ENCODE data around the gene PSMD5. TPM values are rescaled to one million over a fixed set of nuclear protein-coding genes. Genes with fewer than 3 reads are reported as not detected.

PSMD5 gene
- total and polyA plus RNA-seq, 2 donors (not counting 1 experiment from before 2014, with no cell fraction given), result 33.9 to 48.3 TPM

DNA sequence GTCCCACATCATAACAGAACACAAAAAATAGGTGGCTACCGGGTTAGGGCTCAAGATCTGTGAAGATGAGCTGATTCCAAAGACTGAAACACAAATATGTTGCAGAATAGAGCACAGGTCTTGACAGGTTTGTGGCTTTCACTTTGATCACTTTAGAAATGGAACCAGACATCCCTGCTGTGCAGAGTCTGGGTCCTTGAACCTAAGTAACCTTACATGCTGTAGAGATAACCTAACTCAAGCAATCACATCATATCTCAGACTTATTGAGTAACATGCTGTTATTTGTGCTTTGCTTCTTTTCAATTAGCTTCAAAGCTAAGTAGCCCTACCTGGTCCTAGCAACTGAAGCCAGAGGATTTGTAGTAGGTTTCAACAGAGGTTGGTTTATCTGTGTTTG, 73.8 kb downstream of the PSMD5 start:
- no peak for DNase-seq (ENCODE audit: low read depth in 2 of 2)
- H2AFZ ChIP-seq (ENCODE audit: low read length), result no peak overlapping the region
- no peaks in the 10 kb centered on the region for H4K20me1 ChIP-seq (ENCODE audit: control insufficient read depth, extremely low read depth, insufficient read depth, low read length)
- H3K9me3 ChIP-seq (ENCODE audit: control insufficient read depth, insufficient read depth, low read depth, low read length), result no peaks in the 10 kb centered on the region
- H3K79me2 ChIP-seq (ENCODE audit: control insufficient read depth, insufficient read depth, low read length), result no peaks in the 10 kb centered on the region
- no peak overlapping the region for H3K9ac ChIP-seq (ENCODE audit: insufficient read depth, low read length)
- no peaks in the 10 kb centered on the region for H3K4me1 ChIP-seq (ENCODE audit: control insufficient read depth, extremely low read depth, insufficient read depth, low read length)
- H3K4me3 ChIP-seq (replicated peaks in 1 of 4; ENCODE audit: control extremely low read depth in 1 of 4, insufficient read depth in 1 of 4, low read depth in 3 of 4, low read length in 4 of 4), result no peak overlapping the region
- no peak overlapping the region for H3K27ac ChIP-seq (ENCODE audit: insufficient read depth, low read length)
- H3K4me2 ChIP-seq (ENCODE audit: extremely low read depth, insufficient read depth, low read length), result no peak overlapping the region
- no peaks in the 10 kb centered on the region for H3K27me3 ChIP-seq (ENCODE audit: control insufficient read depth, insufficient read depth, low read length)
- H3K36me3 ChIP-seq (ENCODE audit: control insufficient read depth, insufficient read depth, low read length), result peaks cover 12% of the 10 kb centered on the region
- TF ChIP-seq EZH2 (IDR thresholded peaks at IDR 0.05; ENCODE audit: low read length, missing control alignments), result no peak
- TF ChIP-seq, protein P1, sequence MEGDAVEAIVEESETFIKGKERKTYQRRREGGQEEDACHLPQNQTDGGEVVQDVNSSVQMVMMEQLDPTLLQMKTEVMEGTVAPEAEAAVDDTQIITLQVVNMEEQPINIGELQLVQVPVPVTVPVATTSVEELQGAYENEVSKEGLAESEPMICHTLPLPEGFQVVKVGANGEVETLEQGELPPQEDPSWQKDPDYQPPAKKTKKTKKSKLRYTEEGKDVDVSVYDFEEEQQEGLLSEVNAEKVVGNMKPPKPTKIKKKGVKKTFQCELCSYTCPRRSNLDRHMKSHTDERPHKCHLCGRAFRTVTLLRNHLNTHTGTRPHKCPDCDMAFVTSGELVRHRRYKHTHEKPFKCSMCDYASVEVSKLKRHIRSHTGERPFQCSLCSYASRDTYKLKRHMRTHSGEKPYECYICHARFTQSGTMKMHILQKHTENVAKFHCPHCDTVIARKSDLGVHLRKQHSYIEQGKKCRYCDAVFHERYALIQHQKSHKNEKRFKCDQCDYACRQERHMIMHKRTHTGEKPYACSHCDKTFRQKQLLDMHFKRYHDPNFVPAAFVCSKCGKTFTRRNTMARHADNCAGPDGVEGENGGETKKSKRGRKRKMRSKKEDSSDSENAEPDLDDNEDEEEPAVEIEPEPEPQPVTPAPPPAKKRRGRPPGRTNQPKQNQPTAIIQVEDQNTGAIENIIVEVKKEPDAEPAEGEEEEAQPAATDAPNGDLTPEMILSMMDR (conservative IDR thresholded peaks at IDR 0.05 in 1 of 2, IDR thresholded peaks at IDR 0.05 in 1 of 2; ENCODE audit: low read depth in 1 of 2, low read length in 2 of 2), result no peak

DNA sequence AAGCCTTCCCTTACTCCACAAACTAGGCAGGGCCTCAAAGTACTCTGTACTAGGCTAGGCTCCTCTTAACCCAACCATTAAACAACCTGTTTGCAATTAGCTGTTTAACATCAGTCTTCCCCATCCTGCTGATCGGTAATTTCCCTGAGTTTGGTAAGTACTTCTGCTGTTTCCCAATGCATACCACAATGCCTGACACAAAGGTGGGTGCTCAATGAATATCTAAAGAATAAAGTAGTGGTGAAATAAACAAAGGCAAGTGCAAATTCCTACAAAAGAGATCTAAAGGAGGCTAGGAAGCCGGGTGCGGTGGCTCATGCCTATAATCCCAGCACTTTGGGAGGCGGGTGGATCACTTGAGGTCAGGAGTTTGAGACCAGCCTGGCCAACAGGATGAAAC, 74.5 kb downstream of the PSMD5 start:
- no peak for DNase-seq (ENCODE audit: low read depth in 2 of 2)
- H3K9me3 ChIP-seq (ENCODE audit: control insufficient read depth, insufficient read depth, low read depth, low read length), result no peaks in the 10 kb centered on the region
- H2AFZ ChIP-seq (ENCODE audit: low read length), result no peak overlapping the region

DNA sequence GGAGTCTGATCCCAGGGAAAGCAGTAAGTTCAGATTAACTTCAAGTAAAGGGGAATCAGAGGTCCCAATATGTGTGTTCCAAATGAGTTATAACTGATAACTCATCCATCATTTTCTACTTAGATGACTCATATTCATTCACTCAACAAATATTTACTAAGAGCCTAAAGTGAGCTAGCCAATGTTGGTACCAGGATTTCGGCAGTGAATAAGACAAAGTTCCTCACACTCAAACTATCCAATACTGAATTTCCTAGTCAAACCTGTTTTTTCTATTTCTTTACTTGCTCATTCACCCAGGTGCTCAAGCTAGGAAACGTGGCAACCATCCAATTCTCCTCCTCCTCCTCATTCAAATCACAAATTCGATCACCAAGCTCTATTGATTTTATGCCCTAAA, 75.3 kb downstream of the PSMD5 start:
- H3K27ac ChIP-seq (ENCODE audit: insufficient read depth, low read length), result no peak overlapping the region
- no peak for TF ChIP-seq EZH2 (IDR thresholded peaks at IDR 0.05; ENCODE audit: low read length, missing control alignments)
- TF ChIP-seq, protein P1 (conservative IDR thresholded peaks at IDR 0.05 in 1 of 2, IDR thresholded peaks at IDR 0.05 in 1 of 2; ENCODE audit: low read depth in 1 of 2, low read length in 2 of 2), result no peak
- no peak overlapping the region for H3K9ac ChIP-seq (ENCODE audit: insufficient read depth, low read length)
- DNase-seq (ENCODE audit: low read depth in 2 of 2), result no peak
- no peak overlapping the region for H3K4me2 ChIP-seq (ENCODE audit: extremely low read depth, insufficient read depth, low read length)
- no peaks in the 10 kb centered on the region for H3K27me3 ChIP-seq (ENCODE audit: control insufficient read depth, insufficient read depth, low read length)
- no peaks in the 10 kb centered on the region for H3K79me2 ChIP-seq (ENCODE audit: control insufficient read depth, insufficient read depth, low read length)
- no peaks in the 10 kb centered on the region for H3K9me3 ChIP-seq (ENCODE audit: control insufficient read depth, insufficient read depth, low read depth, low read length)
- no peaks in the 10 kb centered on the region for H4K20me1 ChIP-seq (ENCODE audit: control insufficient read depth, extremely low read depth, insufficient read depth, low read length)
- H3K4me3 ChIP-seq (replicated peaks in 1 of 4; ENCODE audit: control extremely low read depth in 1 of 4, insufficient read depth in 1 of 4, low read depth in 3 of 4, low read length in 4 of 4), result no peak overlapping the region
- no peaks in the 10 kb centered on the region for H3K4me1 ChIP-seq (ENCODE audit: control insufficient read depth, extremely low read depth, insufficient read depth, low read length)
- H2AFZ ChIP-seq (ENCODE audit: low read length), result no peak overlapping the region
- peaks cover 15% of the 10 kb centered on the region for H3K36me3 ChIP-seq (ENCODE audit: control insufficient read depth, insufficient read depth, low read length)

More for the DNA sequence above, 74.5 kb downstream of the PSMD5 start:
- no peak overlapping the region for H3K9ac ChIP-seq (ENCODE audit: insufficient read depth, low read length)
- no peak for TF ChIP-seq EZH2 (IDR thresholded peaks at IDR 0.05; ENCODE audit: low read length, missing control alignments)
- TF ChIP-seq, protein P1 (conservative IDR thresholded peaks at IDR 0.05 in 1 of 2, IDR thresholded peaks at IDR 0.05 in 1 of 2; ENCODE audit: low read depth in 1 of 2, low read length in 2 of 2), result no peak
- H3K27me3 ChIP-seq (ENCODE audit: control insufficient read depth, insufficient read depth, low read length), result no peaks in the 10 kb centered on the region
- H3K27ac ChIP-seq (ENCODE audit: insufficient read depth, low read length), result no peak overlapping the region
- no peaks in the 10 kb centered on the region for H3K79me2 ChIP-seq (ENCODE audit: control insufficient read depth, insufficient read depth, low read length)
- peaks cover 12% of the 10 kb centered on the region for H3K36me3 ChIP-seq (ENCODE audit: control insufficient read depth, insufficient read depth, low read length)
- no peak overlapping the region for H3K4me3 ChIP-seq (replicated peaks in 1 of 4; ENCODE audit: control extremely low read depth in 1 of 4, insufficient read depth in 1 of 4, low read depth in 3 of 4, low read length in 4 of 4)
- H3K4me2 ChIP-seq (ENCODE audit: extremely low read depth, insufficient read depth, low read length), result no peak overlapping the region
- H4K20me1 ChIP-seq (ENCODE audit: control insufficient read depth, extremely low read depth, insufficient read depth, low read length), result no peaks in the 10 kb centered on the region
- no peaks in the 10 kb centered on the region for H3K4me1 ChIP-seq (ENCODE audit: control insufficient read depth, extremely low read depth, insufficient read depth, low read length)

Other genes with a start within 250 kb of the PSMD5 start
- gene MEGF9, start 128.5 kb downstream of the PSMD5 start, total RNA-seq, result 15.9 and 24.9 TPM in 2 replicates
- gene MEGF9, start 128.5 kb downstream of the PSMD5 start, polyA plus RNA-seq, result 15.8 and 21.9 TPM in 2 replicates
- gene FBXW2, start 49.5 kb downstream of the PSMD5 start, total RNA-seq, result 32.1 and 33.5 TPM in 2 replicates
- 69.7 and 77.5 TPM in 2 replicates for gene FBXW2, start 49.5 kb downstream of the PSMD5 start, polyA plus RNA-seq
- 22.1 and 38.3 TPM in 2 replicates for gene PHF19, start 34.3 kb upstream of the PSMD5 start, total RNA-seq
- 21.4 and 60.5 TPM in 2 replicates for gene PHF19, start 34.3 kb upstream of the PSMD5 start, polyA plus RNA-seq
- gene TRAF1, start 83.9 kb upstream of the PSMD5 start, total RNA-seq, result 2.6 and 3.8 TPM in 2 replicates
- 0.58 and 0.93 TPM in 2 replicates for gene TRAF1, start 83.9 kb upstream of the PSMD5 start, polyA plus RNA-seq
- gene C5, start 207.4 kb upstream of the PSMD5 start, total RNA-seq, result 7.3 and 8.2 TPM in 2 replicates
- 1.9 and 3.0 TPM in 2 replicates for gene C5, start 207.4 kb upstream of the PSMD5 start, polyA plus RNA-seq
- 6.2 and 6.8 TPM in 2 replicates for gene CNTRL, start 232.0 kb upstream of the PSMD5 start, total RNA-seq
- gene CNTRL, start 232.0 kb upstream of the PSMD5 start, polyA plus RNA-seq, result 3.8 and 6.0 TPM in 2 replicates

Data from fibroblast of lung (primary cell).